HCT116 (cell line): Measurements from ENCODE around the gene BPTF. TPM values are rescaled to one million over a fixed set of nuclear protein-coding genes. Genes with fewer than 3 reads are reported as not detected.

Experiments
- ATAC-seq: fragments of 200-7000 bp; cut with Tn5 transposase; 2 replicates; pipeline ENCODE4 v1.9.1; 2020; ENCODE audit warnings: mild to moderate bottlenecking, moderate library complexity
- BruUV-seq: library from RNA; stranded (reverse); fragments of 400-500 nt; replicated peaks from 2 replicates; lab custom pipeline; 2021; lab: Mats Ljungman, UMichigan
- CTCF ChIA-PET: fragments of 300-600 bp; sonication (Branson Sonifier 250); formaldehyde crosslinking; loops from one replicate; lab custom pipeline; 2021; ENCODE audit warnings: antibody characterized with exemption; lab: Charles Lee
- POLR2A ChIA-PET: fragments of 300-600, 350-600 bp; sonication (Branson Sonifier 250); formaldehyde crosslinking; loops from one replicate; lab custom pipeline; 2021; ENCODE audit warnings: antibody characterized with exemption; lab: Charles Lee
- RAD21 ChIA-PET, 2 experiments: fragments of 300-600 bp; sonication (Branson Sonifier 250); formaldehyde crosslinking; loops; one replicate each; lab custom pipeline; 2023; ENCODE audit warnings: low total read pairs in 2 of 2; ENCODE audit not compliant: uncharacterized antibody in 2 of 2, unreplicated experiment in 2 of 2, low non-redundant PET in 1 of 2; lab: Charles Lee
- DNase-seq: peaks from one replicate; pipeline ENCODE4 v3.0.0-alpha.2; 2010; ENCODE audit warnings: low read depth, low spot score
- H2AFZ ChIP-seq: fragments of 200-600 bp; shearing (Covaris generic), sonication (generic); 2 replicates; pipeline ENCODE4 v1.6.1; 2017; ENCODE audit warnings: low read depth, mixed run types, mixed read lengths, antibody characterized with exemption, low read length; ENCODE audit not compliant: poor library complexity, severe bottlenecking
- H3K27ac ChIP-seq: 2 replicates; pipeline ENCODE4 v1.5.1; 2012; ENCODE audit warnings: low read depth, low read length
- H3K27me3 ChIP-seq: fragments of 200-600 bp; sonication (generic); 2 replicates; pipeline ENCODE4 v1.6.1; 2016; ENCODE audit warnings: mixed run types, low read length, mixed read lengths; ENCODE audit not compliant: insufficient read depth
- H3K36me3 ChIP-seq, 2 experiments: fragments of 200-500 bp in 1 of 2; fragments of 200-600 bp in 1 of 2; sonication (Bioruptor generic) in 1 of 2; sonication (generic) in 1 of 2; 2 replicates each; pipeline versions ENCODE4 v1.5.1 to v1.6.1; 2014 to 2016; ENCODE audit warnings: low read length in 2 of 2, inconsistent platforms in 1 of 2, mixed read lengths in 1 of 2, mixed run types in 1 of 2; ENCODE audit not compliant: insufficient read depth in 2 of 2, control insufficient read depth in 1 of 2
- H3K4me1 ChIP-seq, 2 experiments: fragments of 200-600 bp in 1 of 2; sonication (generic) in 1 of 2; 2 replicates each; pipeline versions ENCODE4 v1.5.1 to v1.6.1; 2012 to 2017; ENCODE audit warnings: low read length in 2 of 2, inconsistent platforms in 1 of 2, mild to moderate bottlenecking in 1 of 2, mixed read lengths in 1 of 2, mixed run types in 1 of 2, moderate library complexity in 1 of 2; ENCODE audit not compliant: insufficient read depth in 2 of 2, control insufficient read depth in 1 of 2
- H3K4me2 ChIP-seq: fragments of 200-600 bp; sonication (generic); 2 replicates; pipeline ENCODE4 v1.6.1; 2017; ENCODE audit warnings: mixed run types, low read length, mixed read lengths
- H3K4me3 ChIP-seq, 2 experiments: fragments of 200-600 bp in 1 of 2; sonication (generic) in 1 of 2; replicated peaks in 1 of 2; 2 replicates each; pipeline ENCODE4 v1.5.1; 2011 to 2016; ENCODE audit warnings: low read length in 2 of 2, control low read depth in 1 of 2, low read depth in 1 of 2, mild to moderate bottlenecking in 1 of 2, mixed read lengths in 1 of 2, mixed run types in 1 of 2
- H3K79me2 ChIP-seq: fragments of 200-600 bp; sonication (generic); 2 replicates; pipeline ENCODE4 v1.6.1; 2017; ENCODE audit warnings: mild to moderate bottlenecking, mixed run types, low read length, moderate library complexity, mixed read lengths; ENCODE audit not compliant: insufficient read depth
- H3K9ac ChIP-seq: fragments of 200-600 bp; sonication (generic); 2 replicates; pipeline ENCODE4 v1.6.1; 2016; ENCODE audit warnings: low read length, mixed read lengths
- H3K9me2 ChIP-seq: fragments of 200-600 bp; sonication (generic), shearing (Covaris generic); 2 replicates; pipeline ENCODE4 v1.6.1; 2017; ENCODE audit warnings: mixed run types, mild to moderate bottlenecking, moderate library complexity; ENCODE audit not compliant: insufficient read depth
- H3K9me3 ChIP-seq, 2 experiments: fragments of 200-500 bp in 1 of 2; fragments of 200-600 bp in 1 of 2; sonication (Bioruptor generic) in 1 of 2; sonication (generic) in 1 of 2; 2 replicates each; pipeline ENCODE4 v1.6.1; 2014 to 2017; ENCODE audit warnings: low read length in 2 of 2, mixed read lengths in 2 of 2, inconsistent platforms in 1 of 2, low read depth in 1 of 2, mild to moderate bottlenecking in 1 of 2, mixed run types in 1 of 2, moderate library complexity in 1 of 2; ENCODE audit not compliant: control insufficient read depth in 1 of 2, insufficient read depth in 1 of 2
- H4K20me1 ChIP-seq: fragments of 200-600 bp; sonication (generic), shearing (Covaris generic); 2 replicates; pipeline ENCODE4 v1.6.1; 2017; ENCODE audit warnings: mixed run types, mild to moderate bottlenecking, moderate library complexity; ENCODE audit not compliant: insufficient read depth
- CBX3 ChIP-seq: IDR thresholded peaks from 2 replicates; pipeline ENCODE4 v1.6.1; 2012; ENCODE audit warnings: low read depth
- CEBPB ChIP-seq: IDR thresholded peaks from 2 replicates; pipeline ENCODE4 v1.6.1; 2012; ENCODE audit warnings: low read depth
- ELF1 ChIP-seq: IDR thresholded peaks from 2 replicates; pipeline ENCODE4 v1.6.1; 2012; ENCODE audit warnings: low read depth, borderline replicate concordance
- EZH2 ChIP-seq: fragments of 200-600 bp; sonication (generic); IDR thresholded peaks from 2 replicates; pipeline ENCODE4 v1.6.1; 2017; ENCODE audit warnings: antibody characterized with exemption, mixed run types
- EZH2phosphoT487 ChIP-seq: fragments of 200-600 bp; IDR thresholded peaks from 2 replicates; pipeline ENCODE4 v1.6.1; 2018; ENCODE audit warnings: antibody characterized with exemption, borderline replicate concordance
- FOSL1 ChIP-seq: IDR thresholded peaks from 2 replicates; pipeline ENCODE4 v1.6.1; 2012; ENCODE audit warnings: low read depth
- JUND ChIP-seq: IDR thresholded peaks from 2 replicates; pipeline ENCODE4 v1.6.1; 2012
- POLR2A ChIP-seq: IDR thresholded peaks from 2 replicates; pipeline ENCODE4 v1.7.0; 2011; ENCODE audit warnings: borderline replicate concordance; ENCODE audit not compliant: insufficient read depth, insufficient read length; ENCODE audit errors: extremely low read depth
- RAD21 ChIP-seq: IDR thresholded peaks from 2 replicates; pipeline ENCODE4 v1.6.1; 2012; ENCODE audit warnings: low read depth, mild to moderate bottlenecking
- SP1 ChIP-seq: IDR thresholded peaks from 2 replicates; pipeline ENCODE4 v1.6.1; 2012; ENCODE audit warnings: low read depth
- SRF ChIP-seq: IDR thresholded peaks from 2 replicates; pipeline ENCODE4 v1.6.1; 2012; ENCODE audit warnings: low read depth
- TCF7L2 ChIP-seq: IDR thresholded peaks from 2 replicates; pipeline ENCODE4 v1.7.0; 2011; ENCODE audit warnings: borderline replicate concordance, inconsistent platforms; ENCODE audit not compliant: insufficient read depth, insufficient read length; ENCODE audit errors: extremely low read depth
- YY1 ChIP-seq: IDR thresholded peaks from 2 replicates; pipeline ENCODE4 v1.6.1; 2011; ENCODE audit warnings: low read length, low read depth, moderate library complexity, mild to moderate bottlenecking; ENCODE audit not compliant: insufficient replicate concordance; ENCODE audit errors: extremely low read depth
- ZNF274 ChIP-seq: fragments of 200-500 bp; sonication (Bioruptor generic); IDR thresholded peaks from 2 replicates; pipeline ENCODE4 v1.6.1; 2014; ENCODE audit warnings: mild to moderate bottlenecking, low read depth, low read length, inconsistent platforms
- intact Hi-C: fragments of 100-400 bp; cut with micrococcal nuclease; formaldehyde crosslinking; loops from 2 replicates; pipeline ENCODE4 v1.10.0; 2022
- total RNA-seq: library from RNA; stranded (reverse); gene quantifications from one replicate; pipeline ENCODE4 v1.2.1, GENCODE V29; 2021; ENCODE audit not compliant: unreplicated experiment
- TF ChIP-seq, protein P1 (sequence below): IDR thresholded peaks from 2 replicates; pipeline ENCODE4 v1.6.1; 2012
- TF ChIP-seq, protein P2 (sequence below): IDR thresholded peaks from 2 replicates; pipeline ENCODE4 v1.6.1; 2012
- TF ChIP-seq, protein P3 (sequence below): IDR thresholded peaks from 2 replicates; pipeline ENCODE4 v1.6.1; 2012; ENCODE audit warnings: low read depth

Gene BPTF
- total RNA-seq, 1 experiment from 2014 or later = 114 TPM

DNA sequence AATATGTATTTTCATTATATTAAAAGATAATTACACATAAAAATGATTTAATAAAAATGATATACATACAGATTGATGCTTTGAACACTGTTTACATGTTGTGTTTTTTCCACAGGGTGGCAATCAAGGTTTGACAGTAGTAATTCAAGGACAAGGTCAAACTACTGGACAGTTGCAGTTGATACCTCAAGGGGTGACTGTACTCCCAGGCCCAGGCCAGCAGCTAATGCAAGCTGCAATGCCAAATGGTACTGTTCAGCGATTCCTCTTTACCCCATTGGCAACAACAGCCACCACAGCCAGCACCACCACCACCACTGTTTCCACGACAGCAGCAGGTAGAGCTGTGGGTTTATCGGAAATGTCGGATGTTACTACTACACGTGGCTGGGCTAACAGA is 118.7 kb downstream of the BPTF start:
- ChIA-PET RAD21 (no interaction called here), POLR2A (no interaction called here), CTCF (interaction anchor here (2.1 kb wide), 1 partner anchor 15 kb away, joined by 20 read pairs; no protein-coding TSS in a partner anchor)
- no TSS peak for BruUV-seq
- Histone ChIP-seq H3K27ac (no peak overlapping the region), H4K20me1 (no peaks in the 10 kb centered on the region), H2AFZ (no peak overlapping the region), H3K4me3 (no peak overlapping the region), H3K36me3 (peaks cover 53 to 80% of the 10 kb centered on the region in 2 experiments; a peak in 3 of 4 replicates), H3K9me2 (no peaks in the 10 kb centered on the region), H3K9ac (no peak overlapping the region), H3K79me2 (no peaks in the 10 kb centered on the region), H3K9me3 (no peaks in the 10 kb centered on the region), H3K4me2 (no peak overlapping the region), H3K4me1 (no peaks in the 10 kb centered on the region), H3K27me3 (no peaks in the 10 kb centered on the region)
- no peak for ATAC-seq
- intact Hi-C loops = no loop called here
- no peak for TF ChIP-seq CEBPB
- TF ChIP-seq, protein P1, sequence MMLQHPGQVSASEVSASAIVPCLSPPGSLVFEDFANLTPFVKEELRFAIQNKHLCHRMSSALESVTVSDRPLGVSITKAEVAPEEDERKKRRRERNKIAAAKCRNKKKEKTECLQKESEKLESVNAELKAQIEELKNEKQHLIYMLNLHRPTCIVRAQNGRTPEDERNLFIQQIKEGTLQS = no peak
- TF ChIP-seq SP1 = no peak
- TF ChIP-seq SRF = no peak
- TF ChIP-seq, protein P2, sequence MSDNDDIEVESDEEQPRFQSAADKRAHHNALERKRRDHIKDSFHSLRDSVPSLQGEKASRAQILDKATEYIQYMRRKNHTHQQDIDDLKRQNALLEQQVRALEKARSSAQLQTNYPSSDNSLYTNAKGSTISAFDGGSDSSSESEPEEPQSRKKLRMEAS = no peak
- TF ChIP-seq RAD21 = no peak
- no peak for TF ChIP-seq CBX3
- TF ChIP-seq POLR2A = no peak
- no peak for TF ChIP-seq ELF1
- TF ChIP-seq FOSL1 = no peak
- TF ChIP-seq TCF7L2 = no peak
- no peak for TF ChIP-seq EZH2phosphoT487
- no peak for TF ChIP-seq EZH2
- no peak for DNase-seq

DNA sequence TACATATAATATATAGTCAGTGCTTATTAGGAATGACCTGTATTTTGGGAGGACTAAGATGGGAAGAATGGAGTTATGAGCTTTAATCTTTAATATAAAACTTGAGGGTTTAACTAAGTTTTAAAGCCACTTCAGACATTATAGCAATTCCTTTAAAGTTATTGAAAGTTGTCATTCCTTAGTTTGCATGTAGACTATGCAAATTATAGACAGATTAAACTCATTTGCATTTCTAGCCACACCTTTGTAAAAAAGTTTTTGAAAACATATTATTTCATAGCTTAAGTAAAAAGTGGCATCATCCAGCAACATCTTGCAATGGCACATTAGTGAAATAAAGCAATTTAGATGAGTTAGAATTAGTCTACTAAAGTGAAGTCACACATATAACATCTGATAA is 121.2 kb downstream of the BPTF start:
- TF ChIP-seq ZNF274 = no peak
- TF ChIP-seq JUND = no peak
- TF ChIP-seq, protein P2 = no peak
- TF ChIP-seq FOSL1 = no peak
- TF ChIP-seq SRF = no peak
- TF ChIP-seq, protein P3, sequence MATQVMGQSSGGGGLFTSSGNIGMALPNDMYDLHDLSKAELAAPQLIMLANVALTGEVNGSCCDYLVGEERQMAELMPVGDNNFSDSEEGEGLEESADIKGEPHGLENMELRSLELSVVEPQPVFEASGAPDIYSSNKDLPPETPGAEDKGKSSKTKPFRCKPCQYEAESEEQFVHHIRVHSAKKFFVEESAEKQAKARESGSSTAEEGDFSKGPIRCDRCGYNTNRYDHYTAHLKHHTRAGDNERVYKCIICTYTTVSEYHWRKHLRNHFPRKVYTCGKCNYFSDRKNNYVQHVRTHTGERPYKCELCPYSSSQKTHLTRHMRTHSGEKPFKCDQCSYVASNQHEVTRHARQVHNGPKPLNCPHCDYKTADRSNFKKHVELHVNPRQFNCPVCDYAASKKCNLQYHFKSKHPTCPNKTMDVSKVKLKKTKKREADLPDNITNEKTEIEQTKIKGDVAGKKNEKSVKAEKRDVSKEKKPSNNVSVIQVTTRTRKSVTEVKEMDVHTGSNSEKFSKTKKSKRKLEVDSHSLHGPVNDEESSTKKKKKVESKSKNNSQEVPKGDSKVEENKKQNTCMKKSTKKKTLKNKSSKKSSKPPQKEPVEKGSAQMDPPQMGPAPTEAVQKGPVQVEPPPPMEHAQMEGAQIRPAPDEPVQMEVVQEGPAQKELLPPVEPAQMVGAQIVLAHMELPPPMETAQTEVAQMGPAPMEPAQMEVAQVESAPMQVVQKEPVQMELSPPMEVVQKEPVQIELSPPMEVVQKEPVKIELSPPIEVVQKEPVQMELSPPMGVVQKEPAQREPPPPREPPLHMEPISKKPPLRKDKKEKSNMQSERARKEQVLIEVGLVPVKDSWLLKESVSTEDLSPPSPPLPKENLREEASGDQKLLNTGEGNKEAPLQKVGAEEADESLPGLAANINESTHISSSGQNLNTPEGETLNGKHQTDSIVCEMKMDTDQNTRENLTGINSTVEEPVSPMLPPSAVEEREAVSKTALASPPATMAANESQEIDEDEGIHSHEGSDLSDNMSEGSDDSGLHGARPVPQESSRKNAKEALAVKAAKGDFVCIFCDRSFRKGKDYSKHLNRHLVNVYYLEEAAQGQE = no peak
- no peak for TF ChIP-seq YY1
- CTCF ChIA-PET = interaction anchor here (1.2 kb wide), 1 partner anchor 254 kb away, joined by 3 read pairs; no protein-coding TSS in a partner anchor
- peaks cover 44 to 71% of the 10 kb centered on the region in 2 experiments; a peak in 3 of 4 replicates for H3K36me3 ChIP-seq

More for the DNA sequence above, 121.2 kb downstream of the BPTF start:
- Histone ChIP-seq H3K9me3 (no peaks in the 10 kb centered on the region), H3K79me2 (no peaks in the 10 kb centered on the region), H3K9me2 (no peaks in the 10 kb centered on the region), H4K20me1 (no peaks in the 10 kb centered on the region), H3K4me1 (no peaks in the 10 kb centered on the region), H3K4me2 (no peak overlapping the region), H3K27me3 (no peaks in the 10 kb centered on the region), H2AFZ (no peak overlapping the region), H3K27ac (no peak overlapping the region), H3K9ac (no peak overlapping the region), H3K4me3 (no peak overlapping the region)
- ChIA-PET POLR2A (no interaction called here), RAD21 (no interaction called here)
- DNase-seq (no peak), ATAC-seq (no peak)
- intact Hi-C loops = no loop called here
- no TSS peak for BruUV-seq
